Activated T-helper 9 cell treated with anti-CD3 and anti-CD28 coated beads, Interleukin-2, amount 50 U/mL, for 16 hours (primary cell): ENCODE results near the gene ACTR5.
A peak's percentile ranks its signal among the peaks of the same experiment; 100 is the strongest.

Source experiments
- DNase-seq: peaks from one replicate; pipeline ENCODE4 v3.0.0-alpha.2; 2020; ENCODE audit warnings: low read depth

Gene ACTR5

GRCh38 chr20:38728911-38729642, 19.2 kb upstream of the ACTR5 start:
- DNase-seq: no peak

DNA sequence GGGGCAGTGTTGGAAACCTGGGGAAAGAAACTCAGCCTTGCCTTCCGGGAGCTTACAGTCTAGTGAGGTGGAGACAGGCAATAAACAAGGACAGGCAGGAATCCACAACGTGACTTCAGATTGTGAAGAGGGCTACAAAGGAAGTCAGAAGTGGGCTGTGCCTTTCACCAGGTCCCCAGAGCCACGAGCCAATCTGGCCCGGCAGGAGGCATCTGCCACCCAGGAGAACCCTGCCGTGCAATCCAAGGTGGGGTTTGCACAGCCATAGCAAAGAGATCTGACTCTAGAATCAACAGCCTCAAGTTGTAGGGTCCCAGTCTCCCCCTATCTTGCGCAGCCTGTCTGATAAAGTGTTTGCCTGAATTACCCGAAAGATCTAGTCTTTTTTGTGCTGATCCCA, 18.5 kb upstream of the ACTR5 start:
- no peak for DNase-seq

- DNase-seq: no peak
Observed at GRCh38 chr20:38730167-38730988, 17.9 kb upstream of the ACTR5 start.

- DNase-seq: peak; percentile 66
Observed at GRCh38 chr20:38730989-38731737, 17.1 kb upstream of the ACTR5 start.

DNA sequence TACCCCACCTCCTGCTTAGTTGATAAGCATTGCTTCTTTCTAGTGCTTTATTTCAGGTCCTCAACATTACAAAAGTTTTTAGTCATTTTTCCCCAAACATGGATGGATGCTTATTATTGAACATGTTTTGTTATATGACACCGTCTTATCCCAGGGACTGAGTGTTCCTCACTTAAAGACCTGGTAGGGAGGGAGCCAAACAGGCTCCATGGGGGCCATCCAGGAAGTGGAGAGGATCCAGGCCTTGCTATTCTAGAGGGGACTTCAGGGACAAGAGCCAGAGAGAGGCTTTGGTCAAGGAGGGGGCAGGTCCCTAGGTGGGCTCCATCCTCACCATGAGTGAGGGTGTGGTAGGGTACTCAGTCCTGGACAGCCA, 16.5 kb upstream of the ACTR5 start:
- no peak for DNase-seq

GRCh38 chr20:38732981-38733380, 15.3 kb upstream of the ACTR5 start:
- no peak for DNase-seq

GRCh38 chr20:38735172-38735571, 13.1 kb upstream of the ACTR5 start:
- no peak for DNase-seq

DNA sequence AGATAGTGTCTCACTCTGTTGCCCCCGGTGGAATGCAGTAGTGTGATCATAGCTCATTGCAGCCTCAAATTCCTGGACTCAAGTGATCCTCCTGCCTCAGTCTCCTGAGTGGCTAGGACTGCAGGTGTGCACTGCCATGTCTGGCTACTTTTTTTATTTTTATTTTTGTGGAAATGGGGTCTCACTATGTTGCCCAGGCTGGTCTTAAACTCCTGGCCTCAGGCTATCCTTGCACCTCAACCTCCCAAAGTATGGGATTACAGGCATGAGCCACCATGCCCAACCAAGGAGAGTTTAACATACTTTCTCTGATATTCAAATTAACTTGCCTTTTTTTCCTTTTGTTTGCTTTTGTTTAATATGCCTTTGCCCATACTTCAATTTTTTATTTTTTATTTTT, 10.4 kb upstream of the ACTR5 start:
- no peak for DNase-seq

DNA sequence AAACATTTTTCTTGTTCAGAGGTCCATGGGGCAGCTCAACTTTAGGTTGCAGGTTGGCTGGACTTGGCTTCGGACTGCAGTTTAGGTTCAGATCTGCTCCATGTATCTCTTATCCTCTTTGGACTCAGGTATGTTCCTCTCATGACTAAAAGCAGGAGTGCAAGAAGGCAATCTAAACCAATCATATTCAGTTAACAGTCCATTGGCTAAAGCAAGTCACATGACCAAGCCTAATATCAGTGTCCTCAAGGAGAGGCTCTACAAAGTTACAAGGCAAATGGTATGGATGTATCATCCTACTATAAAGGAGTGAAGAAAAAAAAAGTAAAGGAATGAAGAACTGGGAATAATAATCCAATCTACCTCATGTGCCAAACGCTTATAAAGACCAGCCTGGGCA, 2.5 kb upstream of the ACTR5 start:
- no peak for DNase-seq

GRCh38 chr20:38747495-38748096, 664 bp upstream of the ACTR5 start:
- no peak for DNase-seq

DNA sequence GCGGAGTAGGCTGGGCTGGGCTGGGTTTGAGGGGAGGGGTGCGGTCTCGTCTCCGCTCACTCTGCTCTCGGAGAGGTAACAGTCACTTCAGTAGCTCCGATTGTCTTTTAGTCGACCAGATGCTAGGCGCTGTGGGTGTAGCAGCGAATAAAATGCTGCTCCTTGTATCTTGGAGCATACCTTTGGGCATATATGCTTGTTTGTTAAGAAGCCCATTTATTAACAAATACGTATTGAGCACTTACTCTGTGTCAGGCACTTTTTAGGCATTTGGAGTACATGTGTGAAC, 545 bp downstream of the ACTR5 start:
- peak; percentile 30 for DNase-seq

DNA sequence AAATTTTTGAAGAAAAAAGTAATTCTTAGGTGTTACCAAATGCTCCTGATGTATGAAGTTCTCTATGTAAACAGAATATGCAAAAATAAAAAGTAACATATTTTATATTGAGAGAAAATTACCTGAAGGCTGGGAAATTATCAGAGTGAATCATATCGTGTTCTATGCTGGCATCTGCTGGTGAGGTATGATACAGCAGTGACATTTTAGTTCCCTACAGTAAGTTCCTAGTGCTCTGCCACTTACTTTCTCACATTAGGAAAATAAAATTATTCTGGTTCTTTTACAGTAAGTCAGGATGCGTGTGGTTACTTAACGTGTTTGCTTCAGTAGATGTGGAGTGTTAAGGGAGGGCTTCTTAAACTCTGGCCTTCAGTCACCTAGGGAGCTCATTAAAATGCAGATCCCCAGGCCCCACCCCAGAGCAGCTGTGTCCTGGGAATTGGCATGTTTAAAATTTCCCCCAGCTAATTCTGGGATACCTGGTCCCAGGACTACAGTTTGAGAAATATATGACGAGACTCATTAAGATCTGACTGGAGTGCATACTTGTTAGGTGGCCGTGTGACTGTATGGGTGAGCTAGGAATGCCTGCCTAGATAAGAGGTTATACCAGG, 3.2 kb downstream of the ACTR5 start:
- DNase-seq: no peak

DNA sequence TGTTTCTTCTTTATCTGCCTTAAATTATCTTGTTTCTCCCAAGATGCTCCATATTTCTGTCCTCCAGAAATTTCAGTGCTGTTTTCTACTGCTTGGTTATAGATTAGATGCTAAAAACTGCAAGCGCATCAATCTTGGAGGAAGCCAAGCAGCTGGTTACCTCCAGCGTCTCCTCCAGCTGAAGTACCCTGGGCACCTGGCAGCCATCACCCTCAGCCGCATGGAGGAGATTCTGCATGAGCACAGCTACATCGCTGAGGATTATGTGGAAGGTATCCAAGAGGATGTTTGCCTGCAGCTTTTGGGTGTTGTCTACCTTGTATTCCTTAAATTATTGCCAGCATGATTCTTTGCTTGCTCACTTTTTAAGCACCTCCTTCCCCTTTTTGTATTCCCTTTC, 3.8 kb downstream of the ACTR5 start:
- DNase-seq: no peak

GRCh38 chr20:38754924-38755323, 6.7 kb downstream of the ACTR5 start:
- no peak for DNase-seq

DNA sequence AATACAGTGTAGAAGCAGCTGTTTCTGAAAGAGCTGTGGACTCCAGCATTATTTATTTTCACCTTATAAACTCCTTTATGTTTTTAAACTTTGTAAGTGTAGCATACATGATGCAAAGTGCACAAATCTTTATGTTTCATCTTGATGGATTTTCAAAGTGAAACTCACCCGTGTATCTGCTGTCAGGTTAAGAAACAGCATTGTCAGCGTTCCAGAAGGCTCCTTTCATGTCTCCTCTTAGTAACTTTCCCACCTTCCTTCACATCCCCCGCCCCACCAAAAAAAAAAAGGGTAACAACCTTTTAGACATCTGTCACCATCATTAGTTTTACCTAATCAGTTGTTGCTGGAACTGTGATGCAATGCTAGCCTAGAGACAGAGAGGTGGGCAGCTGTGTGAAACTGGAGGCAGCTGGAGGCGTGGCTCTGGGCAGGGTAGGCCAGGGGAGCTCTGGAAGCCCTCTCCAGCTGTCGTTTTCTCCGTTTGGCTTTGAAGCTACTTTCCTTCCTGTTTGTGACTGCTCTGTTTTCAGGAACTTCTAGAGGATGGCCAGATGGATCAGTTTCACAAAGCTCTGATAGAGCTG, 7.2 kb downstream of the ACTR5 start:
- DNase-seq: no peak

DNA sequence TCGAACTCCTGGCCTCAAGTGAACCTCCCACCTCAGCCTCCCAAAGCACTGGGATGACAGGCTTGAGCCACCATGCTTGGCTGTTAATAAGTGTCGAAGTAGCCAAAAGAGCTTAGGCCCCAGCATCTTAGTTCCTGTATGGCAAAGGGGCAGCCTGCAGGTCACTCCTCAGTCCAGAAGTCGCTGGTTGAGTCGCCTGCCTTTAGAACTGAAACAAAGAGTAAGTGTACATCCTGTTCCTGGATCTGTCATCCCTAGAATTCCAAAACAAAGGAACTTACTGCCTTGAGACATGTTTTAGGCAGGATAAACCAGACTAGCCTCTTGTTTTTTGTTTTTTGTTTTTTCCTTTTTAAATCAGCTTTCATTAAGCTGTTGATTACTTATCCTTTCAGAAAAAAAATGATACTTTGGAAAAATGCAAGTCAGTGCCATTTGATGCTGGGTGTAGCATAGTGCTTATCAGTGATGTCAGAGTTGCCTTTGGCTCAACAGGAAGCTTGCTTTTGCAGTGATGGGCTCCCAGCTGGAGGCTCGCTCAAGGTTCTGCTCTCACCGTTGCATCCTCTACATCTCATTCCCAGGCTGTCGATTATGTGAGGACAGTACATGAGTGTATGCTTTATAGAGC, 9.0 kb downstream of the ACTR5 start:
- DNase-seq: no peak

- DNase-seq: no peak
Observed at GRCh38 chr20:38759106-38759505, 10.8 kb downstream of the ACTR5 start.

GRCh38 chr20:38760978-38761377, 12.7 kb downstream of the ACTR5 start:
- no peak for DNase-seq

- no peak for DNase-seq
Observed at GRCh38 chr20:38762174-38762573, 13.9 kb downstream of the ACTR5 start.

- no peak for DNase-seq
Observed at GRCh38 chr20:38763616-38764015, 15.4 kb downstream of the ACTR5 start.

DNA sequence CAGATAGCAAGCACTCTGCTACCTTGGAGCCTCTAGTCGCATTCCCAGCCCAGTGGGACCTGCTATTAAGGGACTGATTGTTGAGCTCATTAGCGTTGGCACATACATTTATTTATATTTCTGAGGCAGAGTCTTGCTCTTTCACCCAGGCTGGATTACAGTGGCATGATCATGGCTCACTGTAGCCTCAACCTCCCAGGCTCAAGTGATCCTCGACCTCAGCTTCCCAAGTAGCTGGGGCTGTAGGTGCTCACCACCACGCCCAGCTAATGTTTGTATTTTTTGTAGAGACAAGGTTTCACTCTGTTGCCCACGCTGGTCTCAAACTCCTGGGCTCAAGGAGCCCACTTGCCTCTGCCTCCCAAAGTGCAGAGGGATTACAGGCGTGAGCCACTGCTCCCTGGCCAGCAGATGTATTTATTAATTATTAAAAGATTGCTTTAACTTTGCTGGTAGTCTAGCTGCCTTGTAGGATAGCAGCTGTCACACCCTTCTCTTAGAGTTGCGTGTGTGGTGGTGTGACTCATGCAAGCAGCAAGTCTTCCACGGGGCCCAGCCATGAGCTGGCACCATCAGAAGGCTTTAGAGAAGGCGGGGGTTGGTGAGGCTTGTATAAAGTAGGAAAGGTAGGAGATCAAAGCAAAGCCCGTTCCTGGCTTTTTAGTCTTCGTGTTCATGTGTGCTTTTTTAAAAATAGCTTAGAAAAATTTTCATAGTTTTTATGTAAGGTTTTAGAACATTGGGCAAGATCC, 16.5 kb downstream of the ACTR5 start:
- no peak for DNase-seq
